Liver (tissue), 3 donors: Measurements from ENCODE around the gene CADM2.

Experiments
- ATF3 ChIP-seq: IDR thresholded peaks from 2 replicates; pipeline ENCODE4 v1.6.1; 2016; ENCODE audit warnings: antibody characterized with exemption
- CTCF ChIP-seq: fragments of 150-350 bp; IDR thresholded peaks from 2 replicates; pipeline ENCODE4 v1.5.1; 2017; ENCODE audit warnings: improper control_type of control experiment, low read depth, low read length; ENCODE audit not compliant: missing input control
- EGR1 ChIP-seq, 2 donors: IDR thresholded peaks; 2 replicates each; pipeline ENCODE4 v1.6.1; 2016 to 2018; ENCODE audit warnings: antibody characterized with exemption in 2 of 2, low read depth in 2 of 2
- FOXA1 ChIP-seq: IDR thresholded peaks from 2 replicates; pipeline ENCODE4 v1.6.1; 2016; ENCODE audit warnings: antibody characterized with exemption
- GABPA ChIP-seq, 2 donors: IDR thresholded peaks in 1 of 2; conservative IDR thresholded peaks in 1 of 2; 2 replicates each; pipeline ENCODE4 v1.6.1; 2016; ENCODE audit warnings: antibody characterized with exemption in 2 of 2, mild to moderate bottlenecking in 1 of 2, moderate library complexity in 1 of 2
- HNF4G ChIP-seq: IDR thresholded peaks from 2 replicates; pipeline ENCODE4 v1.6.1; 2016; ENCODE audit warnings: antibody characterized with exemption
- JUND ChIP-seq, 2 donors: IDR thresholded peaks; 2 replicates each; pipeline ENCODE4 v1.6.1; 2016; ENCODE audit warnings: antibody characterized with exemption in 2 of 2
- MAX ChIP-seq: IDR thresholded peaks from 2 replicates; pipeline ENCODE4 v1.6.1; 2016; ENCODE audit warnings: antibody characterized with exemption
- NR2F2 ChIP-seq: IDR thresholded peaks from 2 replicates; pipeline ENCODE4 v1.6.1; 2016; ENCODE audit warnings: antibody characterized with exemption
- RAD21 ChIP-seq, 2 donors: IDR thresholded peaks; 2 replicates each; pipeline ENCODE4 v1.6.1; 2016; ENCODE audit warnings: antibody characterized with exemption in 2 of 2, mild to moderate bottlenecking in 2 of 2
- REST ChIP-seq: IDR thresholded peaks from 2 replicates; pipeline ENCODE4 v1.6.1; 2016; ENCODE audit warnings: antibody characterized with exemption, mild to moderate bottlenecking
- TAF1 ChIP-seq: conservative IDR thresholded peaks from 2 replicates; pipeline ENCODE4 v1.6.1; 2016; ENCODE audit warnings: antibody characterized with exemption, mild to moderate bottlenecking
- YY1 ChIP-seq: IDR thresholded peaks from 2 replicates; pipeline ENCODE4 v1.6.1; 2016; ENCODE audit warnings: antibody characterized with exemption, mild to moderate bottlenecking
- ZBTB33 ChIP-seq: IDR thresholded peaks from 2 replicates; pipeline ENCODE4 v1.6.1; 2016; ENCODE audit warnings: antibody characterized with exemption
- donor health status: healthy.
- donor health status: healthy.

- TF ChIP-seq CTCF (no peak), REST (no peak), RAD21 (IDR thresholded peaks at IDR 0.05) (no peak), MAX (no peak), EGR1 (IDR thresholded peaks at IDR 0.05; ENCODE audit: low read depth in 2 of 2) (no peak), TAF1 (no peak), JUND (IDR thresholded peaks at IDR 0.05) (no peak), NR2F2 (no peak), YY1 (no peak), GABPA (IDR thresholded peaks at IDR 0.05 in 1 of 2, conservative IDR thresholded peaks at IDR 0.05 in 1 of 2) (no peak), ATF3 (no peak), FOXA1 (no peak), ZBTB33 (no peak), HNF4G (no peak)
Observed at GRCh38 chr3:85161544-85161943, 202.8 kb downstream of the CADM2 start.
